ENCODE data around the gene FAAP20.
A peak's percentile ranks its signal among the peaks of the same experiment; 100 is the strongest.

FAAP20 gene

GRCh38 chr1:2241820-2242219 lies 47.2 kb upstream of the FAAP20 start:
- Histone ChIP-seq H3K9me3 (ENCODE audit: control insufficient read depth, insufficient read depth, low read depth, low read length) (no peaks in the 10 kb centered on the region), H3K27ac (ENCODE audit: extremely low read depth, low read depth, low read length) (no peak overlapping the region), H3K4me1 (ENCODE audit: control insufficient read depth, insufficient read depth, low read length) (peaks cover 23% of the 10 kb centered on the region), H3K4me3 (ENCODE audit: low read depth, low read length) (no peak overlapping the region), H3K36me3 (ENCODE audit: control insufficient read depth in 2 of 2, insufficient read depth in 1 of 2, low read length in 2 of 2) (peaks cover 0 to 51% of the 10 kb centered on the region in 2 experiments; a peak in 2 of 3 replicates)
- CTCF ChIA-PET: interaction anchor here (1.0 kb wide), 1 partner anchor 140 kb away, joined by 4 read pairs; no protein-coding TSS in a partner anchor
- TF ChIP-seq ZBTB48 (tag by site-specific recombination; IDR thresholded peaks at IDR 0.05) (peak; percentile 34; the same call in 1 of the 2 replicates), ZNF660 (tag by site-specific recombination; IDR thresholded peaks at IDR 0.05) (no peak), ZNF785 (tag by site-specific recombination; IDR thresholded peaks at IDR 0.05) (no peak), ZNF600 (tag by site-specific recombination; IDR thresholded peaks at IDR 0.05) (peak; percentile 83), ZIC2 (tag by site-specific recombination; IDR thresholded peaks at IDR 0.05) (peak; percentile 76), GLIS1 (tag by site-specific recombination; IDR thresholded peaks at IDR 0.05) (peak; percentile 98)
- TF ChIP-seq, protein P1, sequence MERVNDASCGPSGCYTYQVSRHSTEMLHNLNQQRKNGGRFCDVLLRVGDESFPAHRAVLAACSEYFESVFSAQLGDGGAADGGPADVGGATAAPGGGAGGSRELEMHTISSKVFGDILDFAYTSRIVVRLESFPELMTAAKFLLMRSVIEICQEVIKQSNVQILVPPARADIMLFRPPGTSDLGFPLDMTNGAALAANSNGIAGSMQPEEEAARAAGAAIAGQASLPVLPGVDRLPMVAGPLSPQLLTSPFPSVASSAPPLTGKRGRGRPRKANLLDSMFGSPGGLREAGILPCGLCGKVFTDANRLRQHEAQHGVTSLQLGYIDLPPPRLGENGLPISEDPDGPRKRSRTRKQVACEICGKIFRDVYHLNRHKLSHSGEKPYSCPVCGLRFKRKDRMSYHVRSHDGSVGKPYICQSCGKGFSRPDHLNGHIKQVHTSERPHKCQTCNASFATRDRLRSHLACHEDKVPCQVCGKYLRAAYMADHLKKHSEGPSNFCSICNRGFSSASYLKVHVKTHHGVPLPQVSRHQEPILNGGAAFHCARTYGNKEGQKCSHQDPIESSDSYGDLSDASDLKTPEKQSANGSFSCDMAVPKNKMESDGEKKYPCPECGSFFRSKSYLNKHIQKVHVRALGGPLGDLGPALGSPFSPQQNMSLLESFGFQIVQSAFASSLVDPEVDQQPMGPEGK (tag by site-specific recombination; IDR thresholded peaks at IDR 0.05): peak; percentile 27; the same call in 1 of the 2 replicates
- TF ChIP-seq, protein P2, sequence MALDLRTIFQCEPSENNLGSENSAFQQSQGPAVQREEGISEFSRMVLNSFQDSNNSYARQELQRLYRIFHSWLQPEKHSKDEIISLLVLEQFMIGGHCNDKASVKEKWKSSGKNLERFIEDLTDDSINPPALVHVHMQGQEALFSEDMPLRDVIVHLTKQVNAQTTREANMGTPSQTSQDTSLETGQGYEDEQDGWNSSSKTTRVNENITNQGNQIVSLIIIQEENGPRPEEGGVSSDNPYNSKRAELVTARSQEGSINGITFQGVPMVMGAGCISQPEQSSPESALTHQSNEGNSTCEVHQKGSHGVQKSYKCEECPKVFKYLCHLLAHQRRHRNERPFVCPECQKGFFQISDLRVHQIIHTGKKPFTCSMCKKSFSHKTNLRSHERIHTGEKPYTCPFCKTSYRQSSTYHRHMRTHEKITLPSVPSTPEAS (tag by site-specific recombination; IDR thresholded peaks at IDR 0.05): peak; percentile 83
- POLR2A ChIA-PET: interaction anchor here (0.6 to 0.7 kb wide), 2 partner anchors 17 to 41 kb away, joined by 3 read pairs; no protein-coding TSS in a partner anchor

- Histone ChIP-seq H3K4me3 (ENCODE audit: low read depth, low read length) (no peak overlapping the region), H3K27ac (ENCODE audit: extremely low read depth, low read depth, low read length) (peak overlapping the region; percentile 17; the same call in 1 of the 2 replicates), H3K36me3 (ENCODE audit: control insufficient read depth in 2 of 2, insufficient read depth in 1 of 2, low read length in 2 of 2) (peaks cover 0 to 51% of the 10 kb centered on the region in 2 experiments; a peak in 2 of 3 replicates), H3K4me1 (ENCODE audit: control insufficient read depth, insufficient read depth, low read length) (peaks cover 23% of the 10 kb centered on the region), H3K9me3 (ENCODE audit: control insufficient read depth, insufficient read depth, low read depth, low read length) (no peaks in the 10 kb centered on the region)
- POLR2A ChIA-PET: interaction anchor here (1.2 to 2.2 kb wide), 2 partner anchors 11 to 13 kb away, joined by 5 to 6 read pairs; no protein-coding TSS in a partner anchor
- CTCF ChIA-PET: interaction anchor here (0.5 to 1.3 kb wide), 2 partner anchors 25 to 46 kb away, joined by 5 read pairs; partner anchors contain the start of gene FAAP20
- TF ChIP-seq ZNF571 (tag by site-specific recombination; IDR thresholded peaks at IDR 0.05) (no peak), ZNF426 (tag by site-specific recombination; IDR thresholded peaks at IDR 0.05) (no peak), KLF1 (tag by site-specific recombination; IDR thresholded peaks at IDR 0.05) (peak; percentile 43), ZNF335 (tag by site-specific recombination; conservative IDR thresholded peaks at IDR 0.05) (peak; percentile 23; the same call in 1 of the 2 replicates), ZNF600 (tag by site-specific recombination; IDR thresholded peaks at IDR 0.05) (peak; percentile 97), ZNF341 (tag by site-specific recombination; IDR thresholded peaks at IDR 0.05; ENCODE audit: low read depth) (peak; percentile 95), SP2 (tag by site-specific recombination; IDR thresholded peaks at IDR 0.05) (peak; percentile 40; the same call in 1 of the 2 replicates), ZNF239 (tag by site-specific recombination; IDR thresholded peaks at IDR 0.05) (no peak), ZIC2 (tag by site-specific recombination; IDR thresholded peaks at IDR 0.05) (peak; percentile 74), ZFHX2 (tag by site-specific recombination; conservative IDR thresholded peaks at IDR 0.05) (peak; percentile 93), KLF16 (tag by site-specific recombination; IDR thresholded peaks at IDR 0.05) (0 out of 2 replicates have a peak, but pooled peaks have one; percentile 56), ZNF561 (tag by site-specific recombination; IDR thresholded peaks at IDR 0.05; ENCODE audit: borderline replicate concordance) (0 out of 2 replicates have a peak, but pooled peaks have one; percentile 20), SP7 (tag by site-specific recombination; IDR thresholded peaks at IDR 0.05) (0 out of 2 replicates have a peak, but pooled peaks have one; percentile 40), ZNF354C (tag by site-specific recombination; IDR thresholded peaks at IDR 0.05; ENCODE audit: borderline replicate concordance, low read depth) (no peak), OSR2 (tag by site-specific recombination; IDR thresholded peaks at IDR 0.05) (peak; percentile 82), KLF17 (tag by site-specific recombination; IDR thresholded peaks at IDR 0.05) (peak; percentile 45; the same call in 1 of the 2 replicates), ZSCAN23 (tag by site-specific recombination; IDR thresholded peaks at IDR 0.05) (no peak), EGR2 (tag by site-specific recombination; IDR thresholded peaks at IDR 0.05; ENCODE audit: low read depth) (peak; percentile 92), HOXA7 (CRISPR knock-in tag; IDR thresholded peaks at IDR 0.05; ENCODE audit: borderline replicate concordance) (no peak)
- TF ChIP-seq, protein P3, sequence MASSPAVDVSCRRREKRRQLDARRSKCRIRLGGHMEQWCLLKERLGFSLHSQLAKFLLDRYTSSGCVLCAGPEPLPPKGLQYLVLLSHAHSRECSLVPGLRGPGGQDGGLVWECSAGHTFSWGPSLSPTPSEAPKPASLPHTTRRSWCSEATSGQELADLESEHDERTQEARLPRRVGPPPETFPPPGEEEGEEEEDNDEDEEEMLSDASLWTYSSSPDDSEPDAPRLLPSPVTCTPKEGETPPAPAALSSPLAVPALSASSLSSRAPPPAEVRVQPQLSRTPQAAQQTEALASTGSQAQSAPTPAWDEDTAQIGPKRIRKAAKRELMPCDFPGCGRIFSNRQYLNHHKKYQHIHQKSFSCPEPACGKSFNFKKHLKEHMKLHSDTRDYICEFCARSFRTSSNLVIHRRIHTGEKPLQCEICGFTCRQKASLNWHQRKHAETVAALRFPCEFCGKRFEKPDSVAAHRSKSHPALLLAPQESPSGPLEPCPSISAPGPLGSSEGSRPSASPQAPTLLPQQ (tag by site-specific recombination; IDR thresholded peaks at IDR 0.05): 0 out of 2 replicates have a peak, but pooled peaks have one; percentile 35
Observed at GRCh38 chr1:2240270-2241156, 45.9 kb upstream of the FAAP20 start.
